HG03342 (cell line): ENCODE results near the gene IFT74.

Source experiments
- ATAC-seq: cut with Tn5 transposase; IDR thresholded peaks from one replicate; pipeline ENCODE4 v1.9.1; 2021; ENCODE audit warnings: mild to moderate bottlenecking, moderate library complexity; ENCODE audit not compliant: unreplicated experiment

The IFT74 gene

GRCh38 chr9:26955921-26956859 is at the start of gene IFT74:
IFT74 (plus strand) TSS chr9:26956412; CDS start chr9:26961968, 5,556 bp downstream.
- peak; percentile 95 for ATAC-seq

- no peak for ATAC-seq
These were observed 43.0 kb upstream of the IFT74 start for GRCh38 chr9:26913138-26913668.

- ATAC-seq = no peak
These were observed 36.5 kb upstream of the IFT74 start for GRCh38 chr9:26919698-26920097.

- ATAC-seq = no peak
These were observed 30.6 kb upstream of the IFT74 start for GRCh38 chr9:26925609-26926008.

- no peak for ATAC-seq
These were observed 27.2 kb upstream of the IFT74 start for GRCh38 chr9:26928902-26929495.

GRCh38 chr9:26935847-26936246 is 20.4 kb upstream of the IFT74 start:
- no peak for ATAC-seq

GRCh38 chr9:26937816-26938371 is 18.3 kb upstream of the IFT74 start:
- no peak for ATAC-seq

- ATAC-seq = no peak
These were observed 16.1 kb upstream of the IFT74 start for GRCh38 chr9:26939955-26940711.

GRCh38 chr9:26940779-26941178 is 15.4 kb upstream of the IFT74 start:
- ATAC-seq = no peak

GRCh38 chr9:26945591-26945990 is 10.6 kb upstream of the IFT74 start:
- ATAC-seq = no peak

GRCh38 chr9:26946753-26947727 is 9.2 kb upstream of the IFT74 start, which contains the start of gene PLAA:
PLAA (minus strand) TSS chr9:26947242; CDS start chr9:26947045, 197 bp downstream.
- peak; percentile 98 for ATAC-seq

- ATAC-seq = no peak
These were observed 8.5 kb upstream of the IFT74 start for GRCh38 chr9:26947736-26948135.

GRCh38 chr9:26949637-26950069 is 6.6 kb upstream of the IFT74 start:
- ATAC-seq = no peak

- no peak for ATAC-seq
These were observed 5.7 kb upstream of the IFT74 start for GRCh38 chr9:26950521-26950920.

- no peak for ATAC-seq
These were observed 4.4 kb upstream of the IFT74 start for GRCh38 chr9:26951794-26952193.

GRCh38 chr9:26954050-26954508 is 2.1 kb upstream of the IFT74 start:
- no peak for ATAC-seq

GRCh38 chr9:26955222-26955903 is 849 bp upstream of the IFT74 start:
- peak; percentile 30 for ATAC-seq

GRCh38 chr9:26956860-26957233 is 635 bp downstream of the IFT74 start:
- ATAC-seq = no peak

GRCh38 chr9:26971721-26972120 is 15.5 kb downstream of the IFT74 start:
- no peak for ATAC-seq
